H1 (cell line): ENCODE results near the gene MEIOSIN. TPM values are rescaled to one million over a fixed set of nuclear protein-coding genes. Genes with fewer than 3 reads are reported as not detected.

Experiments used
- CHD2 ChIP-seq: IDR thresholded peaks from 2 replicates; pipeline ENCODE4 v1.6.1; 2012; ENCODE audit warnings: low read length, improper control_type of control experiment
- EP300 ChIP-seq, 2 experiments: IDR thresholded peaks; 1 replicate in 1 of 2; 2 replicates in 1 of 2; pipeline ENCODE4 v1.6.1; 2011 to 2012; ENCODE audit warnings: low read depth in 2 of 2, low read length in 2 of 2, mild to moderate bottlenecking in 2 of 2, borderline replicate concordance in 1 of 2, inconsistent platforms in 1 of 2, moderate library complexity in 1 of 2
- GTF2F1 ChIP-seq: IDR thresholded peaks from 2 replicates; pipeline ENCODE4 v1.6.1; 2012; ENCODE audit warnings: low read depth, low read length, improper control_type of control experiment, borderline replicate concordance
- HDAC6 ChIP-seq: IDR thresholded peaks from one replicate; pipeline ENCODE4 v1.7.1; 2012; ENCODE audit warnings: low read depth, mild to moderate bottlenecking, inconsistent platforms, low read length, moderate library complexity
- JUND ChIP-seq: IDR thresholded peaks from 2 replicates; pipeline ENCODE4 v1.6.1; 2011; ENCODE audit warnings: mild to moderate bottlenecking, improper control_type of control experiment, low read length
- NRF1 ChIP-seq: IDR thresholded peaks from 2 replicates; pipeline ENCODE4 v1.6.1; 2011; ENCODE audit warnings: mild to moderate bottlenecking, low read depth, low read length, improper control_type of control experiment
- SAP30 ChIP-seq: fragments of 300-600 bp; sonication (generic); IDR thresholded peaks from 2 replicates; pipeline ENCODE4 v1.7.1; 2012; ENCODE audit warnings: low read length, moderate library complexity, mild to moderate bottlenecking, inconsistent platforms; ENCODE audit not compliant: insufficient read depth, insufficient replicate concordance
- TEAD4 ChIP-seq: IDR thresholded peaks from 2 replicates; pipeline ENCODE4 v1.6.1; 2012; ENCODE audit warnings: low read depth, low read length, inconsistent platforms, mixed read lengths
- polyA plus RNA-seq, 7 experiments: library from polyadenylated mRNA; depleted of rRNA in 3 of 7; stranded (reverse) in 5 of 7; unstranded in 2 of 7; fragments of >200 nt in 5 of 7; fragments of 200-250 nt in 2 of 7; gene quantifications; 1 replicate in 5 of 7; 2 replicates in 1 of 7; 4 replicates in 1 of 7; pipeline versions ENCODE4 v1.2.1 to v1.2.3, GENCODE V29; 2011 to 2013; ENCODE audit warnings: missing spikeins in 2 of 7, mixed read lengths in 2 of 7
- total RNA-seq: library from RNA; stranded (reverse); fragmentation: NEBNext Ultra II Directional; extraction: Animal tissue kit (Norgen Biotek cat#: 25700); gene quantifications from 2 replicates; pipeline ENCODE4 v1.2.1, GENCODE V29; 2021
- TF ChIP-seq, protein P1 (sequence below), 3 experiments: IDR thresholded peaks; 1 replicate in 2 of 3; 2 replicates in 1 of 3; pipeline versions ENCODE4 v1.5.1 to v1.6.1; 2011; ENCODE audit warnings: low read length in 3 of 3, mild to moderate bottlenecking in 3 of 3, inconsistent platforms in 2 of 3, low read depth in 1 of 3, moderate library complexity in 1 of 3; ENCODE audit not compliant: insufficient read depth in 1 of 3; ENCODE audit errors: control extremely low read depth in 1 of 3

MEIOSIN gene
- total and polyA plus RNA-seq, 2 of the 8 experiments (the other 6 are each of a cell fraction or from before 2014, with no cell fraction given), result 0.11 TPM; not detected in 1

DNA sequence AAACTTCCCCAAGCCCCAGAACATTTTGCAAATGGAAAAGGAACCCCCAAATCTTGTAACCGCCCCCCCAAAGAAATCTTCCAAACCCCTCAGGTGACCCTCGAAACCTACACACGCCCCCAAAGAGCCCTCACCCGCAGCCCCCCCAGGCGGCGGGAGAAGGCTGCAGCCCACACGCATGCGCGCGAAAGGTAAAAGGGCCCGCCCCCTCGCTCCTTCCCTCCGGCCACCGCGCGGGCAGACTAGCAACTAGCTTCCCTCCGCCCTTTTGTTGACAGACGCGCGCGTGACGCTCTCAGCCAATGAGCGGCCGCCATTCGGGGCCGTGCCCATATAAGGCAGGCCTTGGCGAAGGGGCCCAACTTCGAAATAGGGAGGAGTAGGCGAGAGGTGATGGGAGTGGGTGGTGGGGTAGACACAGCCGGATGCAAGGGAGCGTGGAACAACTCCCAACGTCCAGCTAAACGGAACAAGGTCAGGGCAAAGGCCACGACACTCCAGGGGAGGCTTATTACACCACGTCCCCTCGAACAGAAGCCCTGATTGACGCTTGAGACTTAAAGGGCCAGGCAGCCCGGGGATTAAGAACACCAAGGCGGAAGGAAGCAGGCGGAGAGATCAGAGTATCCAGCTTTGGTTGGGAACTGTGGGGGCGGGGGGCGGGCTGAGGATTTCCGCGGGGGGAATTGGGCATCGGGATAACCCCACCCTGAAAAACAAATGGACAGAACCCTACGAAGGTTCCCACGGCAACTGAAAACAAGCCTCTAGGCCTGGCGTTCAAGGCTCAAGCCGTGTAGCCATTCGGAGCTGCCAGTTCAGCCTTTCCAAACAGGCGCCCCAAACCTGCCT, 15.9 kb upstream of the MEIOSIN start (continued):
- TF ChIP-seq EP300 (IDR thresholded peaks at IDR 0.05; ENCODE audit: borderline replicate concordance in 1 of 2, low read depth in 2 of 2, low read length in 2 of 2), result peak in 1 of 2 experiments; percentile 56; a peak in 1 of 3 replicates
- no peak for TF ChIP-seq TEAD4
- peak; percentile 80 for TF ChIP-seq CHD2
- peak; percentile 72 for TF ChIP-seq JUND
- TF ChIP-seq SAP30, result peak; percentile 10
- TF ChIP-seq HDAC6, result no peak
- no peak for TF ChIP-seq GTF2F1
- TF ChIP-seq, protein P1, sequence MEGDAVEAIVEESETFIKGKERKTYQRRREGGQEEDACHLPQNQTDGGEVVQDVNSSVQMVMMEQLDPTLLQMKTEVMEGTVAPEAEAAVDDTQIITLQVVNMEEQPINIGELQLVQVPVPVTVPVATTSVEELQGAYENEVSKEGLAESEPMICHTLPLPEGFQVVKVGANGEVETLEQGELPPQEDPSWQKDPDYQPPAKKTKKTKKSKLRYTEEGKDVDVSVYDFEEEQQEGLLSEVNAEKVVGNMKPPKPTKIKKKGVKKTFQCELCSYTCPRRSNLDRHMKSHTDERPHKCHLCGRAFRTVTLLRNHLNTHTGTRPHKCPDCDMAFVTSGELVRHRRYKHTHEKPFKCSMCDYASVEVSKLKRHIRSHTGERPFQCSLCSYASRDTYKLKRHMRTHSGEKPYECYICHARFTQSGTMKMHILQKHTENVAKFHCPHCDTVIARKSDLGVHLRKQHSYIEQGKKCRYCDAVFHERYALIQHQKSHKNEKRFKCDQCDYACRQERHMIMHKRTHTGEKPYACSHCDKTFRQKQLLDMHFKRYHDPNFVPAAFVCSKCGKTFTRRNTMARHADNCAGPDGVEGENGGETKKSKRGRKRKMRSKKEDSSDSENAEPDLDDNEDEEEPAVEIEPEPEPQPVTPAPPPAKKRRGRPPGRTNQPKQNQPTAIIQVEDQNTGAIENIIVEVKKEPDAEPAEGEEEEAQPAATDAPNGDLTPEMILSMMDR (IDR thresholded peaks at IDR 0.05; ENCODE audit: control extremely low read depth in 1 of 3, insufficient read depth in 1 of 3, low read depth in 1 of 3, low read length in 3 of 3), result no peak
- TF ChIP-seq NRF1, result peak; percentile 92
- TF ChIP-seq, all 59 proteins: peak for 27
